Activated CD8-positive, alpha-beta memory T cell treated with anti-CD3 and anti-CD28 coated beads for 36 hours (primary cell): ENCODE results near the gene CDK4. TPM values are rescaled to one million over a fixed set of nuclear protein-coding genes. Genes with fewer than 3 reads are reported as not detected.

Source experiments
- CTCF ChIA-PET: fragments of 350-600 bp; sonication (Branson Sonifier 250); formaldehyde crosslinking; loops from one replicate; lab custom pipeline; 2021; ENCODE audit warnings: antibody characterized with exemption; lab: Charles Lee
- POLR2A ChIA-PET: fragments of 350-600 bp; sonication (Branson Sonifier 250); formaldehyde crosslinking; loops from one replicate; lab custom pipeline; 2021; ENCODE audit warnings: antibody characterized with exemption; lab: Charles Lee
- total RNA-seq, 2 experiments: library from RNA; stranded (reverse); gene quantifications; one replicate each; pipeline ENCODE4 v1.2.3, GENCODE V29; 2021

Gene CDK4
- 100 to 1,000 TPM; 297 to 307 TPM for total RNA-seq

- ChIA-PET POLR2A (interaction anchor here (0.6 kb wide), 1 partner anchor 95 kb away, joined by 3 read pairs; the partner anchor contains the start of gene CTDSP2), CTCF (no interaction called here)
Observed at GRCh38 chr12:57751788-57752667, at the start of gene CDK4. Gene CDK4 (minus strand): TSS chr12:57752310. CDS start chr12:57751717, 593 bp downstream.

DNA sequence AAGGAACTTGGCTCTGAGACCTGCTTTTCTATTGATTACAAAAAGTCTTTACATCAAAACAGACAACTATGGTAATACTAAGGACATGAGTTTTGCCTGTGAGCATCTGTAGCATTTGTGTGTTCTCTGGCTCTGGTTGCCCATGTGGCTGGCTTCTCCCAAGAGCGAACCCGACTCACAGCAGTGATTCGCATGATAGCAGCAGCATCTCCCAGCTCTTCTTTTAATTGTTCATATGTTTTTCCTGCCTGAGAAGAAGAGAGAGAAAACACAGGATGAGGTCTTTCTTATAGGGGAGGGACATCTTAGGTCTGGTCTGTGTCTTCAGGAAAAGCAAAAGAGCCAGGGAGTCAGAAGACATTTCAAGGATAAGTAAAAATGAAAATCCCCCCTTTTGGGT is 48.9 kb upstream of the CDK4 start:
- ChIA-PET CTCF (interaction anchor here (1.2 to 1.3 kb wide), 2 partner anchors 16 to 103 kb away, joined by 3 read pairs; no protein-coding TSS in a partner anchor), POLR2A (no interaction called here)

- CTCF ChIA-PET = no interaction called here
- POLR2A ChIA-PET = no interaction called here
Observed at GRCh38 chr12:57797933-57798332, 45.8 kb upstream of the CDK4 start.

DNA sequence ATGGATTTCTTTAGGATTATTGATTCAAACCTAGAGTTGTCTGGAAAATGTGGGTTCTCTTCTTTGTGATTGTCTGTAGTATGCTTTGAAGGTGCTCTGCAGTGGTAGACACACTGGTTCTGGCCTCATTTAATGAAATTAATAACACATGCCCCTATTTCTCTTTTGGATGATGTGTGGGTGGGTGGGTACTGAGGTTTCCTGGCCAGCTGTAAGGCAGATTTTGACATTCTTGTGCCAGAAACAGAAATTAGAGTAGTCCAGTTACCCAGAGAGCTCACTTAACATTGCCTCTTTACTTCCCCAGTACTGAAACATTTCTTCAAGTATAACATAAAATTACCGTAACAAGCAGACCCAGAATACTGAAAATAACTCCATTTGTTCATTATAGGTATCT is 44.9 kb upstream of the CDK4 start:
- ChIA-PET POLR2A (no interaction called here), CTCF (no interaction called here)

DNA sequence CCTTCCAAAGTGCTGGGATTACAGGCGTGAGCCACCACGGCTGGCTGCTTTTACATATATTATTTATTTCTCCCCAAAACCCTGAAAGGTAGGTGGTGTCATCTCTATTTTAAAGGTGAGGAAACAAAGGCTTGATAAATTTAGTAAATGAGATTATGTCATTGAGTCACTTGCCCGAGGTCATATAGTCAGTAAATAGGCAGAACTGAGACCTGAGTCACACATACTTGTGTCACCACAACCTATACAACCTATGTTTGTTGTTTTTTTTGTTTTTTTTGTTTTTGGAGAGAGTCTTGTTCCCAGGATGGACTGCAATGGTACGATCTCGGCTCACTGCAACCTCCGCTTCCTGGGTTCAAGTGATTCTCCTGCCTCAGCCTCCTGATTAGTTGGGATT is 43.2 kb upstream of the CDK4 start:
- CTCF ChIA-PET = no interaction called here

GRCh38 chr12:57793920-57794319 is 41.8 kb upstream of the CDK4 start:
- ChIA-PET POLR2A (no interaction called here), CTCF (interaction anchor here (1.0 to 1.3 kb wide), 2 partner anchors 11 to 38 kb away, joined by 3 to 5 read pairs; partner anchors contain the start of gene TSFM)

More for the DNA sequence above, 43.2 kb upstream of the CDK4 start:
- POLR2A ChIA-PET = no interaction called here

- CTCF ChIA-PET = interaction anchor here (1.0 kb wide), 1 partner anchor 49 kb away, joined by 3 read pairs; no protein-coding TSS in a partner anchor
- POLR2A ChIA-PET = interaction anchor here (0.6 kb wide), 1 partner anchor 117 kb away, joined by 6 read pairs; no protein-coding TSS in a partner anchor
Observed at GRCh38 chr12:57783861-57784260, 31.8 kb upstream of the CDK4 start.

DNA sequence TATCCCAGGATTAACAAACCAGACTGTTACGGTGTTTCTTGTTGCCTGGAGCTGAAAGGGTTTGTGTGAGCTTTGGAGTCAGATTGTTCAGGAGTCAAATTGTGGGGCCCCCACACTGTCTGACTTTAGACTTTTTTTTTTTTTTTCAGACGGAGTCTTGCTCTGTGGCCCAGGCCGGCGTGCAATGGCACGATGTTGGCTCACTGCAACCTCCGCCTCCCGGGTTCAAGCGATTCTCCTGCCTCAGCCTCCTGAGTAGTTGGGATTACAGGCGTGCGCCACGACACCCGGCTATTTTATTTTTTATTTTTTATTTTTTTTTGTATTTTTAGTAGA is 31.3 kb upstream of the CDK4 start:
- POLR2A ChIA-PET = interaction anchor here (0.6 to 0.9 kb wide), 3 partner anchors 11 to 118 kb away, joined by 3 to 6 read pairs (median 3); partner anchors contain the start of genes CTDSP2, EEF1AKMT3 and METTL1
- CTCF ChIA-PET = interaction anchor here (0.7 to 1.3 kb wide), 11 partner anchors 10 to 122 kb away, joined by 3 to 8 read pairs (median 3); partner anchors contain the start of genes EEF1AKMT3 and METTL1

- ChIA-PET CTCF (interaction anchor here (0.6 to 1.3 kb wide), 13 partner anchors 9 to 122 kb away, joined by 3 to 8 read pairs (median 3); partner anchors contain the start of genes EEF1AKMT3, METTL1 and TSPAN31), POLR2A (interaction anchor here (0.5 to 0.9 kb wide), 4 partner anchors 11 to 118 kb away, joined by 3 to 6 read pairs (median 3); partner anchors contain the start of genes CTDSP2, EEF1AKMT3 and METTL1)
Observed at GRCh38 chr12:57782608-57783465, 30.7 kb upstream of the CDK4 start, which contains the start of gene TSFM. Gene TSFM (plus strand): TSS chr12:57782787. CDS start chr12:57782802, 15 bp downstream.

- POLR2A ChIA-PET = no interaction called here
Observed at GRCh38 chr12:57782243-57782607, 30.1 kb upstream of the CDK4 start.

DNA sequence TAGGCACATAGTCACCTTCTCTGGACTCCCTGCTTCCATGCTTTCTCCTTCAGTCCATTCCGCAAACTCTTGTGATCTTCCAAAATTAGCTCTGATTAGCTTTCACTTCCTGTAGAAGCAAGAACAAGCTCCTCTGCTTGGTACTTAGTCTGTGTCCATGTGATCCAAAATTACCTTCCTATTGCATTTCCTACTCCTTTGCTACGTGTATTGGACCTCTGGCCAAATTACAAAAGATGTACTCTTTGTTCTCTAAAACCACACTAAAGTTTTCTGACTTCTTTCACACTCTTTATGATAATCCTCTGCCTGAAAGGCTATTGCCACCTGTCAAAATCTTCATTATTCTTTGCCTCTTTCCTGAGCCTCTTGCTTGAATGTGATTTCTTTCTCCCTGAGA is 29.7 kb upstream of the CDK4 start:
- POLR2A ChIA-PET = interaction anchor here (0.7 to 1.5 kb wide), 2 partner anchors 10 to 1139 kb away, joined by 4 to 6 read pairs; partner anchors contain the start of genes EEF1AKMT3 and METTL1
- CTCF ChIA-PET = interaction anchor here (0.8 to 1.1 kb wide), 2 partner anchors 37 to 123 kb away, joined by 3 to 4 read pairs; partner anchors contain the start of gene AVIL

More at GRCh38 chr12:57782243-57782607, 30.1 kb upstream of the CDK4 start:
- CTCF ChIA-PET = interaction anchor here (0.8 to 1.3 kb wide), 9 partner anchors 9 to 123 kb away, joined by 3 to 8 read pairs (median 4); partner anchors contain the start of genes EEF1AKMT3 and METTL1

DNA sequence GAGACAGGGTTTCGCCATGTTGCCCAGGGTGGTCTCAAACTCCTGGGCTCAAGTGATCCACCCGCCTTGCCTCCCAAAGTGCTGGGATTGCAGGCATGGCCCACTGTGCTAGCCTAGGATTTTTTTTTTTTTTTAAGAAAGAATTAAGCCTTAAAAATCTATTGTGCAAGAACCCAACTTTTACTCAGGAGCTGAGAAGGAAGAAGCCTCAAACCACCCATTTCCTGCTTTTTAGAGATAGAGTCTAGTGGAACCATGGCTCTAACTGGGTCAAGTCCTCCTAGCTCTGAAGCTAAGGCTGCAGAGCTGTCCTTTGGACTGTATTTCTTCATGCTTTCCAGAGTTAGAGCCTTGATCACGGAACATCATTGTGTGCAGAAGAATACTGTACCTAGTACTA is 29.1 kb upstream of the CDK4 start:
- ChIA-PET CTCF (interaction anchor here (0.8 to 1.1 kb wide), 2 partner anchors 37 to 124 kb away, joined by 3 to 4 read pairs; partner anchors contain the start of gene AVIL), POLR2A (interaction anchor here (0.7 to 1.5 kb wide), 2 partner anchors 9 to 1139 kb away, joined by 4 to 6 read pairs; partner anchors contain the start of genes EEF1AKMT3 and METTL1)

- ChIA-PET CTCF (interaction anchor here (1.3 kb wide), 1 partner anchor 21 kb away, joined by 3 read pairs; no protein-coding TSS in a partner anchor), POLR2A (interaction anchor here (1.5 kb wide), 1 partner anchor 8 kb away, joined by 6 read pairs; the partner anchor contains the start of genes EEF1AKMT3 and METTL1)
Observed at GRCh38 chr12:57780284-57780897, 28.3 kb upstream of the CDK4 start.

DNA sequence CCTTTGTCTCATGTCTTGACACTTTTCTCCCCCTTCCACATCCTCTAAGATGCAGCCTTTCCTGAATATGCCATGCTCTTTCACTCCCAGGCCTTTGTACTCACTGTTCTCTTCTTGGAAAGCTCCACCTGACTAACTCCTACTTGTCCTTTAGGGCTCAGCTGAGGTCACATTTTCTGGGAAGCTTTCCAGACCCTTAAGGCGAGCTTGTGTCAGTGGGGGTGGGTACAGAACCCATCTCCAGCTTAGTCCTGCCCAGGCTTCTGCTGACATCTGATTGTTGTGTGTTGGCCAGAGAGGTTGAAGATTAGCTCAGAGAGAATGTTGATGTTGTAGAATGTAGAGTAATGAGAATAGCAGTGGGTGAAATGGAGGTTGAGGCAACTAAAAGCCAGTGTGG is 27.6 kb upstream of the CDK4 start:
- ChIA-PET POLR2A (no interaction called here), CTCF (interaction anchor here (1.0 to 1.3 kb wide), 2 partner anchors 20 to 23 kb away, joined by 3 to 4 read pairs; no protein-coding TSS in a partner anchor)

DNA sequence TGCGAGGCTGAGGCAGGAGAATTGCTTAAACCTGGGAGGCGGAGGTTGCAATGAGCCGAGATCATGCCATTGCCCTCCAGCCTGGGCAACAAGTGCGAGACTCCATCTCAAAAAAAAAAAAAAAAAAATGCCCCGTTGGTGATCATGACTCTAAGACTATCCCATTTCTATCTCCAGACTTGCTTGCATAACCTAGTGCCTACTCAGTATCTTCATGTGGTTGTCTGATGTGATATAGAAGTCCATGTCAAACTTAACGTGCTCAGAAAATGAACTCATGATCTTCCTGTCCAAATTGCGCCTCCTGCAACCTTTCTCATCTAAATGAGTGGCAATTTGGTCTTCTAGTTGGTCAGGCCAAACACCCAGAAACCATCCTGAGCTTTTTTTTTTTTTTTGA is 25.8 kb upstream of the CDK4 start:
- CTCF ChIA-PET = interaction anchor here (0.7 to 2.1 kb wide), 4 partner anchors 13 to 1877 kb away, joined by 3 to 11 read pairs (median 3); no protein-coding TSS in a partner anchor
- POLR2A ChIA-PET = no interaction called here

GRCh38 chr12:57777367-57777766 is 25.3 kb upstream of the CDK4 start:
- ChIA-PET POLR2A (no interaction called here), CTCF (interaction anchor here (0.7 to 2.1 kb wide), 2 partner anchors 12 to 156 kb away, joined by 3 to 11 read pairs; no protein-coding TSS in a partner anchor)

DNA sequence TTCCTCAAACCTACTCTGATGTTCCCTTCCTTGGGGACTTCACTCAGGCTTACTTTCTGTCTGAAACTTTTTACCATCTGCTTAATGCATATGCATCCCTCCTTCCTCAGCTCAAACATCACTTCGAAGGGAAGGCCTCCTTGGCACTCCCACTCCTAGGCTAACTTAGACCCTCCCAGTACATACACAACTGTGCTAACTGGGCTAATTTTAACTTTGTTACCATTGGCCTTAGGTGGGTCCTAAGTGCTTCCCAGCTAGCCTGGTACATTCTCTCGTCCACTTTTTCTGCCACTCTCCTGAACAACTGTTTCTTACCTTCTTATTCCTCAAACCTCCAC is 24.1 kb upstream of the CDK4 start:
- ChIA-PET CTCF (interaction anchor here (1.3 to 2.1 kb wide), 2 partner anchors 11 to 20 kb away, joined by 6 to 11 read pairs; no protein-coding TSS in a partner anchor), POLR2A (no interaction called here)
